Astrocyte (in vitro differentiated cells and primary cell): ENCODE results near the gene FOXO6. TPM values are rescaled to one million over a fixed set of nuclear protein-coding genes. Genes with fewer than 3 reads are reported as not detected.

Experiments
- DNase-seq: peaks from one replicate; pipeline ENCODE4 v3.0.0-alpha.2; 2010; ENCODE audit warnings: low read depth
- FAIRE-seq: peaks from 2 replicates; lab custom pipeline; 2011; peaks lifted over from hg19 to GRCh38; lab: Jason Lieb, UNC
- H2AFZ ChIP-seq: 2 replicates; pipeline ENCODE4 v1.6.0; 2012; ENCODE audit warnings: low read depth, low read length, inconsistent platforms
- H3K27ac ChIP-seq: 2 replicates; pipeline ENCODE4 v1.5.1; 2011; ENCODE audit warnings: low read depth, low read length, inconsistent platforms
- H3K27me3 ChIP-seq: 2 replicates; pipeline ENCODE4 v1.6.0; 2011; ENCODE audit warnings: low read length, inconsistent platforms; ENCODE audit not compliant: insufficient read depth
- H3K36me3 ChIP-seq: 2 replicates; pipeline ENCODE4 v1.5.1; 2011; ENCODE audit warnings: low read length, inconsistent platforms; ENCODE audit not compliant: insufficient read depth
- H3K4me1 ChIP-seq: 2 replicates; pipeline ENCODE4 v1.5.1; 2011; ENCODE audit warnings: low read length, inconsistent platforms; ENCODE audit not compliant: insufficient read depth
- H3K4me2 ChIP-seq: 2 replicates; pipeline ENCODE4 v1.6.0; 2012; ENCODE audit warnings: low read length, inconsistent platforms
- H3K4me3 ChIP-seq: 2 replicates; pipeline ENCODE4 v1.5.1; 2011; ENCODE audit warnings: low read depth, mild to moderate bottlenecking, low read length, inconsistent platforms; ENCODE audit not compliant: insufficient read depth
- H3K79me2 ChIP-seq: 2 replicates; pipeline ENCODE4 v1.6.0; 2012; ENCODE audit warnings: mild to moderate bottlenecking, low read length, inconsistent platforms; ENCODE audit not compliant: insufficient read depth
- H3K9ac ChIP-seq: 2 replicates; pipeline ENCODE4 v1.6.0; 2012; ENCODE audit warnings: mild to moderate bottlenecking, low read length, inconsistent platforms
- H3K9me3 ChIP-seq: 2 replicates; pipeline ENCODE4 v1.5.1; 2012; ENCODE audit warnings: low read depth, mild to moderate bottlenecking, low read length, inconsistent platforms; ENCODE audit not compliant: insufficient read depth
- H4K20me1 ChIP-seq: 2 replicates; pipeline ENCODE4 v1.6.0; 2012; ENCODE audit warnings: low read length, inconsistent platforms; ENCODE audit not compliant: insufficient read depth
- H3K27ac Mint-ChIP-seq: one replicate; pipeline ENCODE4 v1.8.0; 2021; ENCODE audit warnings: mild to moderate bottlenecking, mixed read lengths; ENCODE audit not compliant: unreplicated experiment
- H3K27me3 Mint-ChIP-seq: one replicate; pipeline ENCODE4 v1.8.0; 2021; ENCODE audit warnings: low read depth, mixed read lengths; ENCODE audit not compliant: unreplicated experiment
- H3K36me3 Mint-ChIP-seq: one replicate; pipeline ENCODE4 v1.8.0; 2021; ENCODE audit warnings: low read depth, mixed read lengths; ENCODE audit not compliant: unreplicated experiment
- H3K4me1 Mint-ChIP-seq: one replicate; pipeline ENCODE4 v1.8.0; 2021; ENCODE audit warnings: low read depth, mixed read lengths; ENCODE audit not compliant: unreplicated experiment
- H3K4me3 Mint-ChIP-seq: one replicate; pipeline ENCODE4 v1.8.0; 2021; ENCODE audit warnings: mild to moderate bottlenecking, moderate library complexity, mixed read lengths; ENCODE audit not compliant: unreplicated experiment
- H3K9me3 Mint-ChIP-seq: one replicate; pipeline ENCODE4 v1.8.0; 2021; ENCODE audit warnings: mild to moderate bottlenecking, mixed read lengths; ENCODE audit not compliant: unreplicated experiment
- CTCF ChIP-seq: IDR thresholded peaks from 2 replicates; pipeline ENCODE4 v1.5.1; 2011; ENCODE audit warnings: low read depth, mild to moderate bottlenecking, inconsistent platforms, low read length, moderate library complexity; ENCODE audit not compliant: insufficient read depth
- EZH2 ChIP-seq: IDR thresholded peaks from 2 replicates; pipeline ENCODE4 v1.6.1; 2012; ENCODE audit warnings: mild to moderate bottlenecking, low read length, inconsistent platforms; ENCODE audit not compliant: insufficient read depth
- total RNA-seq: library from RNA; stranded (reverse); gene quantifications from 2 replicates; pipeline ENCODE4 v1.2.1, GENCODE V29; 2021

Gene FOXO6
- total RNA-seq, 1 donor from 2014 or later = 1.2 TPM

- no peaks in the 10 kb centered on the region for H4K20me1 ChIP-seq
- peaks cover 2% of the 10 kb centered on the region for H3K4me1 Mint-ChIP-seq
- no peaks in the 10 kb centered on the region for H3K36me3 Mint-ChIP-seq
- H3K4me1 ChIP-seq = no peaks in the 10 kb centered on the region
- H3K4me3 Mint-ChIP-seq = no peak overlapping the region
- peaks cover 3% of the 10 kb centered on the region for H3K27me3 ChIP-seq
- no peak overlapping the region for H3K27ac ChIP-seq
- FAIRE-seq (peak; percentile 20), DNase-seq (no peak)
- no peaks in the 10 kb centered on the region for H3K9me3 ChIP-seq
- TF ChIP-seq EZH2 (no peak), CTCF (no peak)
- no peak overlapping the region for H3K4me2 ChIP-seq
- no peak overlapping the region for H3K9ac ChIP-seq
- no peak overlapping the region for H3K4me3 ChIP-seq
- H3K27ac Mint-ChIP-seq = no peak overlapping the region
- no peaks in the 10 kb centered on the region for H3K36me3 ChIP-seq
- no peaks in the 10 kb centered on the region for H3K79me2 ChIP-seq
- no peak overlapping the region for H2AFZ ChIP-seq
- peaks cover 25% of the 10 kb centered on the region for H3K27me3 Mint-ChIP-seq
- peaks cover 7% of the 10 kb centered on the region for H3K9me3 Mint-ChIP-seq
Measured at GRCh38 chr1:41328780-41329640, 32.2 kb upstream of the FOXO6 start.

GRCh38 chr1:41329662-41330587, 31.3 kb upstream of the FOXO6 start:
- H3K9me3 Mint-ChIP-seq = peaks cover 7% of the 10 kb centered on the region
- H3K27ac ChIP-seq = no peak overlapping the region
- peaks cover 5% of the 10 kb centered on the region for H3K9me3 ChIP-seq
- no peaks in the 10 kb centered on the region for H4K20me1 ChIP-seq
- no peaks in the 10 kb centered on the region for H3K4me1 ChIP-seq
- H3K4me3 Mint-ChIP-seq = no peak overlapping the region
- peaks cover 21% of the 10 kb centered on the region for H3K27me3 Mint-ChIP-seq
- H3K36me3 ChIP-seq = no peaks in the 10 kb centered on the region
- no peak overlapping the region for H2AFZ ChIP-seq
- H3K27me3 ChIP-seq = peaks cover 3% of the 10 kb centered on the region
- no peaks in the 10 kb centered on the region for H3K36me3 Mint-ChIP-seq
- TF ChIP-seq EZH2 = no peak
- no peak for TF ChIP-seq CTCF
- H3K9ac ChIP-seq = no peak overlapping the region
- H3K4me2 ChIP-seq = no peak overlapping the region
- H3K27ac Mint-ChIP-seq = no peak overlapping the region
- no peak overlapping the region for H3K4me3 ChIP-seq
- FAIRE-seq (no peak), DNase-seq (no peak)
- H3K4me1 Mint-ChIP-seq = peaks cover 2% of the 10 kb centered on the region
- no peaks in the 10 kb centered on the region for H3K79me2 ChIP-seq
